AG09309 (cell line): ENCODE results near the gene GLI2.

ENCODE experiments used
- DNase-seq: peaks from one replicate; pipeline ENCODE4 v3.0.0-alpha.2; 2010; ENCODE audit warnings: low read depth
- H3K4me3 ChIP-seq: 2 replicates; pipeline ENCODE4 v1.5.1; 2011; ENCODE audit warnings: mild to moderate bottlenecking, low read depth, low read length, moderate library complexity; ENCODE audit not compliant: control insufficient read depth
- TF ChIP-seq, protein P1 (sequence below): IDR thresholded peaks from 2 replicates; pipeline ENCODE4 v1.5.1; 2011; ENCODE audit warnings: mild to moderate bottlenecking, low read depth, low read length, inconsistent platforms; ENCODE audit not compliant: insufficient read depth, control insufficient read depth; ENCODE audit errors: missing control alignments

The GLI2 gene

DNA sequence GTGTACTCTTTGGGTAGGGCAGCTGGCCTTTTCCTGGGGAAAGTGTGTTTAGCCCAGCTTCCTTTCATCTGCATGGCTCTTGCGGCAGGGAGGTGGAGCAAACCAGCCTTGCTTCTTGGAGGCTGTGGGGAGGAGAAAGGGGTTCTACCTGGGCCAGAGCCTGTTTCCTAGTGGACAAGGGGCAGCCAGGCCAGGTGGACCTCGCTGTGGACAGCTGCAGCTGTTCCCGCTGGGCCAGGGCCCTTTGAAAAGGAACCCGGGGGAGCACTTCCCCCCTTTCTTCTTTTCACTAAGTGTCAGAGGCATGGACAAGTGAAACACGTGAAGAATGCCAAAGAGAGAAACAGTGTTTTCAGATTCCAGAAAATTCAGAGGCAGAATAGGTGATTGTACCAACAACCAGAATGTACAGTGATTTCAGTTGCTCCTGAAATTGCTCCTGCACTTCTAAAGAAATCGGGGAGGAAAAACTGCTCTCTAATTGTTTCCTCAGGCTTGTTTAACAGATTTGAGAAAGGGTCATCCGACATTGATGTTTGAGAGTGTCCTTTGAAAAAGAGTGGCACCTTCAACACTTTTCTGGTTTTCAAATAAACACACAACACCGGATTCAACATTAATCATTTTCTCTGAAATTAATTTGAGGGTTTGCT lies 3.9 kb downstream of the GLI2 start:
- H3K4me3 ChIP-seq = no peak overlapping the region

DNA sequence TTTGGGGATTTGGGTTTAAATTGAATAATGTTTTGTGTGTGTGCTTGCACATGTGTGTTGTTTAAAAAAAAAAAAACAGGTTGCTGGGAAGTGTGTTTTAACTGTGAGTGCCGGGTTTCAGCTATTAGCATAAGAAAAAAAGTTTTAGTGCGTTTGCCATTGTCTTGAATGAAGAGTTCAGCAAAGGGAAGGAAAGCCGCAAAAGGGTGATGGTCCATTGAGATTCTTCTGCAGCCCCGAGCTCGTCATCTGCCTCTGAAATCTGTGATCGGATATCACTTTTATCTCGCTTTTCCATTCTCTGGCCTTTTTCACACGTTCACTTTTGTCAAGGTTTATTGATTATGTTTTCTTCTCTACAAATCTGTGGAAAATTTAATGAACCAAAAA lies 4.7 kb downstream of the GLI2 start:
- DNase-seq = no peak
- H3K4me3 ChIP-seq = no peak overlapping the region
- TF ChIP-seq, protein P1, sequence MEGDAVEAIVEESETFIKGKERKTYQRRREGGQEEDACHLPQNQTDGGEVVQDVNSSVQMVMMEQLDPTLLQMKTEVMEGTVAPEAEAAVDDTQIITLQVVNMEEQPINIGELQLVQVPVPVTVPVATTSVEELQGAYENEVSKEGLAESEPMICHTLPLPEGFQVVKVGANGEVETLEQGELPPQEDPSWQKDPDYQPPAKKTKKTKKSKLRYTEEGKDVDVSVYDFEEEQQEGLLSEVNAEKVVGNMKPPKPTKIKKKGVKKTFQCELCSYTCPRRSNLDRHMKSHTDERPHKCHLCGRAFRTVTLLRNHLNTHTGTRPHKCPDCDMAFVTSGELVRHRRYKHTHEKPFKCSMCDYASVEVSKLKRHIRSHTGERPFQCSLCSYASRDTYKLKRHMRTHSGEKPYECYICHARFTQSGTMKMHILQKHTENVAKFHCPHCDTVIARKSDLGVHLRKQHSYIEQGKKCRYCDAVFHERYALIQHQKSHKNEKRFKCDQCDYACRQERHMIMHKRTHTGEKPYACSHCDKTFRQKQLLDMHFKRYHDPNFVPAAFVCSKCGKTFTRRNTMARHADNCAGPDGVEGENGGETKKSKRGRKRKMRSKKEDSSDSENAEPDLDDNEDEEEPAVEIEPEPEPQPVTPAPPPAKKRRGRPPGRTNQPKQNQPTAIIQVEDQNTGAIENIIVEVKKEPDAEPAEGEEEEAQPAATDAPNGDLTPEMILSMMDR = no peak

More for the DNA sequence above, 3.9 kb downstream of the GLI2 start:
- DNase-seq = no peak
- TF ChIP-seq, protein P1 = no peak

DNA sequence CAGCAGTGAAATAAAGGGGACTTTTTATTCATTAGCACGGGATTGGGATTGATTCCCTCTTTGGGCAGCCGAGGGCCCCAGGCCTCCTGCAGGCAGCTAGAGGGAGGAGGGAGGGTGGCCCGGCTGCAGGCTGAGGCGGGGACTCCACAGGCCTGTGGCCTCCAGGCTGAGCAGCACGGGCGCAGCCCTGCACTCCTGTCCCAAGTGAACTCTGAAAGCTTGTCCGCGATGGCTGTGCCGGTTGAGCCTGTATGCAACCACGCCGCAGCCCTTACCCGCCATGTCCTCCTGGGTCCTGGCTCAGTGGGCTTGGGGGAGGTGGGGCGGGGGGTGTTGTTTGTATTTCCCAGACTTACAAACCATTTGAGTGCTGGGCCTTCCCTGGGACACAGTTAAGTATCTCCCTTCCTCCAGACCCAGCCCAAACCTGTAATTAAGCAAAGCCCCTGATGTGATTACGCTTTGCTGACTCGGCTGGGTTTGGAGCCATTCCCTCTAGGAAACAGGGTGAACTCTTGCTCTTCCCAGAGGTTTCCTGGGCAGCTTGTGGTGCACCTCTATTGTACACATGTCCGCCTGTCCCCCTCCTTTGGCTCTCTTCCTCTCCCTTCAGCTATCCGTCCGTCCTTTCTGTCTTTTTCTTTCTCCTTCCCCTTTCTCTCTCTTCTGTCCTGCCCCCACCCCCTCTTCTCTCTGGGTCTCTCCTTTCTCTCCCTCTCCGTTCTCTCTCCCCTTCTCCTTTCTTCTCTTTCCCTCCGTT lies 5.3 kb downstream of the GLI2 start:
- DNase-seq = no peak
- peak overlapping the region; percentile 33 for H3K4me3 ChIP-seq
- TF ChIP-seq, protein P1 = no peak

DNA sequence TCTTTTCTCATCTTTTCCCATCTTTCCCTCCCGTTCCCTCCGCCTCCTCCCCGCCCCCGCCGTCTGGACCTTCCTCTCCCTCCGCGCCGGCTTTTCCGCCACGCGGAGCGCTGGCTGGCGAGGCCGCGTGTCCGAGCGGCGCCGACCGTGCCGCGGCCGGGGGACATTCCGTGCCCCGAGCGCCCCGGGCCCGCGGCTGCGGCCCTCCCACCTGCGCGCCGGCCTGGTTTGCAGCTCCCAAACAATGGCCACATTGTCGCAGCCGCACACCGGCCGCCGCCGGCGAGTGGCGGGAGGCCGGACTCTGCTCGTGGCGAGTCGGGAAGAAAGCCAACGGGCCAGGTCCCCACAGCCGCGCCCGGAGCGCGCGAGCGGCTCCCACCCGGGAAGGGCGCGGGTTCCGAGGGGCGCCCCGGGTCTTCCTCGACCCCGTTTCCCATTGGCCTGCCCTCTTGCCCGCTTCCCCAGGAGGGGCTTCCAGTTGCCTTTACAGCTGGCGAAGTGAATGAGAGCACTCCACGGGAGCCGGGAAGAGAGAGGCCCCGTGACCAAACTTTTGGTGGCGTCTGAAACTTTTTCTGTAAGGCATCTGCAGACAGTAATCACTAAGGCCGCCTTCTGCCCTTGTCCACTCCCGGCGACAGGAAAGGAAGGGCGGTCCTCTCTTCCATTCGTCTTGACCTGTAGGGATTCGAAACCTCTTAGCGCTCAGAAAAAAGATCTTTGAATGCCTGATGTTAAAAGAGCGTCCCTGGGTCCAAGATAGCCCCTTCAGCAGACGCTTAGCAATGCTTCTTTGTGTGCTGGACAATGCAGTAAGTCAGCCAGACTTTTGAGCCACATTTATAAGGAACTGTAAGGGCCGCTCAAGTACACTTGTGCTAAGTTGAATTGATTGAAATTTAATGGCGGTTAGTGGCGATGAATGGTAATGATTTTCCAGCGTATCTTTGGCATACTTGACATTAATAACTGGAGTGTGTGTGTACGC lies 6.2 kb downstream of the GLI2 start:
- TF ChIP-seq, protein P1 = no peak
- H3K4me3 ChIP-seq = peak overlapping the region; percentile 33

DNA sequence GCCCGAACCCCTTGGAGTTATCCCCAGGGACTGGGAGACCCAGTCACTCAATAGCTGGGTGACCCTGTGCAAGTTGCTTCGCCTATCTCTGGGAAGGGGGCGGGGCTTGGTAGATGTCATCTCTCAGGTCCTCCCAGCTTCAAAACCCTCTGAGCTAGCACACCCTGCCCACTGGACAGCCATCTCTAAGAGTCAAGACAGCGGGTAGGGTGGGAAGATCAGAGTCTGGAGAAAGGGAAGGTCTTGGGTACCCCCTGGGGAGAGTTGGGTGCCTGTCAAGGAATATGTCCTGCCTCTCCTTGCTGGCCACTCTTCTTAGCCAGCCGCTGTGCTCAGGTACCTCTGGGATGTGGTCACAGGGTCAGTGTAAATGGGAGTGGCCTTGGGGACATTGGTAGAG lies 8.0 kb downstream of the GLI2 start:
- H3K4me3 ChIP-seq = no peak overlapping the region
- TF ChIP-seq, protein P1 = no peak
- DNase-seq = no peak

More for the DNA sequence above, 6.2 kb downstream of the GLI2 start:
- DNase-seq = no peak

DNA sequence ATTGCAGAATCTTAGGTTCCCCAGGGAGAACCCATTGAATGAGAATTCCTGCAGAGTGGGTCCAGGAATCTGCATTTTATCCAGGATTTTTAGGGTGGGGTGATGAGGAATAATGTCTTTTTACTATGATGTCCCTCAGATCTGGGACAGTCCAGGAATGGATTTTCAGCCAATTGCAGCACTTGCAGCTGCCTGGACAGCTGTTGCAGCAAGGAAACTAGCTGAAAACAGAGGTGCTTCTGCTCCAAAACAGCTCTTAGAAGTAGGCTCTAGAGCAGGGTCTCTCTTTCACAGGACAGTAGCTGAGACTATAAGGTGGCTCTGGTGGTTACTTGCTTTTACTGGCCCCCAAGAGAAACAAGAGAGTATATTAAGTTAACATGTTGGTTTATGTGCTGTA lies 9.1 kb downstream of the GLI2 start:
- TF ChIP-seq, protein P1 = no peak
- no peak overlapping the region for H3K4me3 ChIP-seq
- no peak for DNase-seq
